Bone marrow (tissue), 2 donors: ENCODE data around the gene DNLZ.

Experiments
- DNase-seq, 2 donors: peaks; one replicate each; lab custom pipeline; 2025; lab: John Stamatoyannopoulos, UW

The DNLZ gene

DNA sequence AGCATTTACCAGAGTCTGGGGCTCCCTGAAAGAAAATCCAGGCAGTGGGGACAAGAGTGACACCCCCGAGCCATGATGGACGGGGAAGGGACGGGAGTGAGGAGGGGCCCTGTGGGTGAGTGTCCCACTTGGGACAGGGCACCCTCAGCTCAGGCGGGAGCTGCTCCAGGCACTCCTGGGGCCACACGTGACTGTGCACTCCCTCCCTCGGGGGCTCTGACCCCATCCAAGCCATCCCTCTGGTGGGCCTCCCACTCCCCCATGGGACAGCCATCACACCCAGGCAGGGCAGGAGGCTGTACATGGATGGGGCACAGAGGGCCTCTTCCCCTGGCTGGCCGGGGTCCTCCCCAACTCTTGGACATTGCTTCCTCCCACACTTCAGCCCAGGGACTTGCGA, 12.9 kb upstream of the DNLZ start:
- DNase-seq, result no peak

DNA sequence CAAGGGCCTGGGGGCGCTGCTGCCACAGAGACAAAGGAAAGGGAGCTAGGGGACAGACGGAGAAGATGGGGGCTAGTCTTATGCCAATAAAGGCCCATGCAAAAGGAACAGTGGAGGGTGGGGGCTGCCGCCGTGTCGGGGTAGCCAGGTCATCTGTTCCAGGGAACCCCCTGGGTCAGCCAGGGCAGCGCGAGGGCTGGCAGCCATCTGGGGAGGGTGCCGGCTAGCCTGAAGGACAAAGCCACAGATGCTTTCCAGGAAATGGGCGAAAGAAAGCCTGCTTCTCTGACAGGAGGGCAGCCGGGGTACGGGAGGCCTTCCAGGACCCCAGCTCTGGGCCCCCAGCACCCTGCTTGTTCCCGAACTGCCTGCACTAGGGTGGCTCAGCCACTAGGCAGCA, 11.6 kb upstream of the DNLZ start:
- no peak for DNase-seq

GRCh38 chr9:136374183-136374575, 10.6 kb upstream of the DNLZ start:
- DNase-seq, result no peak

- peak; percentile 26 to 36 for DNase-seq
These were observed 10.0 kb upstream of the DNLZ start, which contains the start of gene CARD9 for GRCh38 chr9:136373300-136374182. Gene CARD9 (minus strand): TSS chr9:136373669. CDS start chr9:136372078, 1,591 bp downstream.

DNA sequence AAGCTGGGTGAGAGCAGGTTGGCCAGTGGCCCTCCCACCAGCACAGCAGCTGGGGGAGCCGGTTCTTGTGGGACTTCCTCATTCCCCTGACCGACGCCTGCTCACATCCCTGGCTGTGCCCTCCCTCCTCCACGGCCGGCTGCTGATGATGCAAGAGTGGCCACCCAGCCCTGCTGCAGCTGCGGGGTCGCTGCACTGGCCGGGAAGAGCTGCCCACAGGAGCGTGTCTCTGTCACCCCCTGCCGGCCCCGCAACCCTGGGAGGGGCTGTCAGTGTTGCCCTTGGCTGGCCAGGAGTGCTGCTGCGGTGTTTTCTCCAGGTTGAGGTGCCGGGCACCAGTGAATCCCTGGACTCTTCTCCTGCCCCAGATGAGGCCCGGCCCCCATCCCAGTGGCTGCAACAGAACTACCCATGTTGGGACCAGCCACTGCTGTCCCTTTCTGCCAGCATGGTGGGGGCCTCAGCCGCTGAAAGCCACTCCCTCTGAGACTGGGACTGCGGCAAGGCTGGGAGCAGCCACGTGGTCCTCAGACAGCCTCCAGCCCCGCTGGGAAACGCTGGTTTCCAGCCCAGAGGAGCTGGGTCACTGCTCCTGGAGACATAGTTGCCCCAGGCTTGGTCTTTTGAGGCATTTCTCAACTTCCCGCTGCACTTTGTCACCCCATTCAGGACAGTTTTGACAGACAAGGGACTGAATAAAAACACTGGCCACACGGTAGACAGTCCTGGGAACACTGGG, 9.2 kb upstream of the DNLZ start:
- peak; percentile 25 to 32 for DNase-seq

DNA sequence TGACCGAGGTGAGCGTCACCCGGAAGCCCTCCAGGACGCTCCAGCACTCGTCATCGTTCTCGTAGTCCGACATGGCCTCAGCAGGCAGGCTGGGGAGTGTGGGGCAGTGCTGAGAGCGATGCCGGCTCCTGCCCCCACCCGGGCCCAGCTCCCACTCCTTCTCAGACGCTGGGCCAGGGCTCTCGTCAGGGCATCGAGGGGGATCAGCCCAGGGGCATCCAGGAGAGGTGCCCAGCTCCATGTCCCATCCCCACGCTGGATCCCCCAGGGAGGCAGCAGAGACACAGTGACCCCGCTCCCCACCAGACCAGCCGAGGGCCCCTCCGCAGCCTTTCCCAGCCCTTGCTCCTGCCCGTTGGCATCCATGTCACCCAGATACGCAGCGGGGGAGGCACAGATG, 8.5 kb upstream of the DNLZ start:
- no peak for DNase-seq

GRCh38 chr9:136371533-136371880, 8.0 kb upstream of the DNLZ start:
- no peak for DNase-seq

GRCh38 chr9:136370687-136371532, 7.4 kb upstream of the DNLZ start:
- no peak for DNase-seq

DNA sequence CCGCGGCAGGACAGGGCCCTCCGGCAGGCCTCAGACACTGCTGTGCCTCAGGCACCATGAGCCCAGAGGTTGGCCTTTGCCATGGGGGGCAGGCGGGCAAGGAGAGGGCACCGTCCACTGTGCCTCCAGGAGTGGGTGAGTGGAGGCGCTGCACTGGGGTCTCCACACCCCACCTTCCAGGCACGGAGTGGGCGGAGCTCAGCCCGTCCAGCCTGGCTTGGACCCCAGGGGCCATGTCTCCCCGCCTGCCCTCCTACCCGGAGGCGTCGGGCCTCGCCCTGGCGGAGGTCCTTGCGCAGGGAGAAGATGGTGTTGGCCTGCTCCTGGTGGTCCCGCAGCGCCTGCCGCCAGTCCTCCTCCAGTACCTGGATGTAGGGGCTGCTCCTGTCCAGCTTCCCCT, 6.5 kb upstream of the DNLZ start:
- DNase-seq, result no peak

DNA sequence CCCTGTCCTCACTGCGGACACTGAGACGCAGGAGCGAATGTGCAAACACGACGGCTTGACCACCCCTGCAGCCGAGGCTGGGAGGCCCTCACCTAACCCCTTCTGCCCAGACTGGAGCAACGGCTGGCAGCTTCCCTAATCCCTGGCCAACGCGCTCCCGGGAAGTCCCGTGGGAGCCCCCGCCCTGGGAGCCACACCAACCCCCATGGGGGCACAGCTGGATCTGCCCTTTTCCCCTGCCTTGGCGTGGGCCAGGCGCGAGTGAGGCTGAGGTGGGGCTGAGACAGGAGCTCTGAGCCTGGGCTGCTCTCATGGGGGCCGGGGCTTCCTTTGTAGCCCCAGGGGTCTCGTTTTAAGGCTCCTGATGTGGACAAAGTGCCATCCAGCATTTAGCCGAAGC, 4.6 kb upstream of the DNLZ start:
- no peak for DNase-seq

DNA sequence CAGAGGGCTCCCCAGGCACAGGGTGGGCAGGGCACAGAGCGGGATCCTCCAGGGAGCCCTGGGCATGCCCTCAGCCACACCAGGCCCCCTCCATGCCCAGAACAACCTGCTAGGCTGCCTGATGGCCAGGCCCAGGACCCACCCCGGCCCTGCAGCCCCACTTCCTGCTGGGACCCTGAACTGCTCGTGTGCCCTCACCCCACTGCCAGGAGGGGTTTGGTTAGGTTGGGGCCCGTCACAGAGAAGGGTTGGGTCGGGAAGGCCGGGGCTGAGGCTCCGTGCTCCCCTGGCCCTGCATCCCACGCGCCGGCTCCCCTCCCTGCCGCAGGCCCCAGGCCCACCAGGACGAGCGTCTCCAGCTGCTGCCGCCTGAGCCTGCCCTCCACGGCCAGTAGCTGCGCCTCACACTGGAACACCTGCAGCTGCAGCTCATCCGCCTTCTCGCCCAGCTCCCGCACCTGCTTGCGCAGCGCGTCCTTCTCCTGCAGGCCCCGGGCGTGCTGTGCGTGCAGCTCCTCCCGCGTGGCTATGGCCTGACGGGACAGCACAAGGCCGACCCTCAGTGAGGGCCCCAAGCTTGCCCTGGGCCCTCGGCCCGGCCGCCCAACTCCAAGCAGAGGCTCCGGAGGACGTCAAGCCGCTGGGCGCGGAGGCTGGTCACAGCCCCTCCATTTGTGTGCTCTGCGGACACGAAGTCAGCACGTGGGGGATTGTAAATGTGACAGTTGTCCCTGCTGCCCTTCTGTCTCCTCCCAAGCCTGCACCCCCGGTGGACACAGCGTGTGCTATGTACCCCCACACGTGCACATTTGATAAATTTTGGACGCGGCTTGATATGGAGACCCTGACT, 4.0 kb upstream of the DNLZ start:
- no peak for DNase-seq

DNA sequence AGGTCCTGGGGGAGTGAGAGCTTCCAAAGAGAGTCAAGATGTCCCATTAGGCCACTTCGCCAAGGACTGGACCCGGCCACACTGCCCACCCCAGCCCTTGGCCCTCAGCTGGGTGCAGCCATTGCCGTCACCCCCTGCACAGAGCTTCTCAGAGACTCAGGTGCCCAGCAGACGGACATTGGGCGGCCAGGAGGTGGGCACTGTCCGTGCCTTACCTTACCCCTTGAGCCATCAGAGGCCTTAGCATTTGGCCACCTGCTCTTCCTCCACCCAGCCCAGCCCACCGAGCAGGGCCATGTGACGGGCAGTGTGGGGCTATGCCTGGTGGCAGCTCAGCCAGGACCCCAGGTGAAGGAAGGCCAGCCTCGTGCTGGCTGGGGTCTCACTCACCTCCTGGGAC, 3.3 kb upstream of the DNLZ start:
- no peak for DNase-seq

GRCh38 chr9:136365775-136366222, 2.3 kb upstream of the DNLZ start:
- DNase-seq, result peak in 1 of 2 donors; percentile 16

- no peak for DNase-seq
These were observed 1.6 kb upstream of the DNLZ start for GRCh38 chr9:136364942-136365774.

GRCh38 chr9:136363949-136364748, 605 bp upstream of the DNLZ start:
- no peak for DNase-seq

DNA sequence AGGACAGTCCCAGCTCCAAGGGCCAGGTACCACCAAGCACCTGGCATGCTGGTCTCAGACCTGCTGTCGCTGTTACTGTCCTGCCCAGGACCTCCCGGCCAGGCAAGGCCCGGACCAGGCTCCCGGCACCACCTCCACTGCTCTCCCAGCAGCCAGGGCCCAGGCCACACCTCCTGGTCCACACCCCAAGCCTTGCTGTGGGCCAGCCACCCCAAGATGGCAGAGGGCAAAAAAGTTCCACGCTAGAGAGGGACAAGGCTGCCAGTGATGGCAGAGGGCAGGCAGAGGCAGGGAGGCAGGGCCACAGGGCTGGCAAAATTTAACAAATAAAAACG, 1.1 kb downstream of the DNLZ start:
- no peak for DNase-seq

DNA sequence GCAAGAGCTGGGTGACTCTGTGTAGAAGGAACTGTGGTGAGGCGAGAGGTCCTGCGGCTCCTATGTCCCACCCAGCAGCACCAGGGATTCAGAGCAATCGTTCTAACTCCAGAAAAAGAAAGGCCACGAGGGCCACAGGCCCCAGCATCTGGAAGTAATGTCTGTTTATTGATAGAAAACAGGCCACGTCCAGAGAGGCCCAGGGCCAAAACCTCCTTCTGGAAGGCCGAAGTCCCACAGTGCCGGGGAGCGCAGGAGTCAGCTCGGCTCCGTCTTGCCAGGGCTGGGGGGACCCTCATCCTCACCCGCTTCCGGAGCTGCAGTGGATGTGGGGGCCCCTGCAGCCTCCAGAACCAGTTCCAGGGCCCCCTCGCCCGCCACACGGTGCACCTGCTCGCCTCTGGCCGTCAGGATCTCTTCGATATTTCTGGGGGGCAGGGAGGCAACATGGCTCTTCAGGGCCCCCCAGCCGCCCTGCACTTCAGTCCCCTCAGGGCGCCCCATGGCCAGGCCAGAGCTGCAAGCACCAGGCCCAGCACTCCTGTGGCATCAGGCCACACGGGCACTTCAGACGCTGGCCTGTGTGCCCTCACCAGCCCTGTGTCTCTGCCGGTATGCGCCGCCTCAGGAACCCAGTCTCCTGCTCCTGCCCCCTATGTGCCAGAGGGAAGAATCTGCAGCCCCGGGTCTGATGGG, 1.6 kb downstream of the DNLZ start:
- DNase-seq, result no peak

GRCh38 chr9:136361047-136361753, 2.3 kb downstream of the DNLZ start:
- no peak for DNase-seq
